SU-DHL-6 (cell line): ENCODE measurements around the gene ITPR1.

Experiments
- H2AFZ ChIP-seq: fragments of 200-600 bp; sonication (generic); 2 replicates; pipeline ENCODE4 v1.6.1; 2014; ENCODE audit warnings: low read depth, mild to moderate bottlenecking, moderate library complexity, mixed read lengths, antibody characterized with exemption, low read length; ENCODE audit not compliant: severe bottlenecking
- H3F3A ChIP-seq: fragments of 200-600 bp; shearing (Covaris generic); 2 replicates; pipeline ENCODE4 v1.6.0; 2016; ENCODE audit warnings: antibody characterized with exemption, mild to moderate bottlenecking; ENCODE audit not compliant: insufficient read depth
- H3K27ac ChIP-seq: fragments of 200-600 bp; sonication (generic); 2 replicates; pipeline ENCODE4 v1.5.1; 2016; ENCODE audit warnings: low read depth, mild to moderate bottlenecking, low read length, moderate library complexity, mixed read lengths
- H3K27me3 ChIP-seq: fragments of 200-600 bp; sonication (generic), shearing (Covaris generic); 2 replicates; pipeline ENCODE4 v1.6.0; 2014; ENCODE audit warnings: mild to moderate bottlenecking, low read length
- H3K36me3 ChIP-seq: fragments of 200-600 bp; sonication (generic); 2 replicates; pipeline ENCODE4 v1.6.1; 2014; ENCODE audit warnings: mild to moderate bottlenecking, low read length, mixed read lengths
- H3K4me2 ChIP-seq: fragments of 300-600, 200-600 bp; shearing (Covaris generic), sonication (generic); 2 replicates; pipeline ENCODE4 v1.6.0; 2014; ENCODE audit warnings: low read length, low read depth, mild to moderate bottlenecking; ENCODE audit not compliant: poor library complexity, severe bottlenecking
- H3K4me3 ChIP-seq: fragments of 200-600 bp; sonication (generic); 2 replicates; pipeline ENCODE4 v1.5.1; 2014; ENCODE audit warnings: antibody characterized with exemption, low read length, mild to moderate bottlenecking, mixed read lengths; ENCODE audit not compliant: insufficient read depth, poor library complexity, severe bottlenecking
- H3K79me2 ChIP-seq: fragments of 200-600 bp; sonication (generic); 2 replicates; pipeline ENCODE4 v1.6.1; 2014; ENCODE audit warnings: mild to moderate bottlenecking, low read length, moderate library complexity; ENCODE audit not compliant: insufficient read depth
- H3K9ac ChIP-seq: fragments of 200-600 bp; sonication (generic); 2 replicates; pipeline ENCODE4 v1.7.0; 2014; ENCODE audit warnings: mild to moderate bottlenecking, low read length
- H3K9me2 ChIP-seq: fragments of 200-600 bp; sonication (generic); replicated peaks from 2 replicates; pipeline ENCODE4 v1.6.1; 2014; ENCODE audit warnings: low read length; ENCODE audit not compliant: insufficient read depth
- H3K9me3 ChIP-seq: fragments of 200-600 bp; sonication (generic); 2 replicates; pipeline ENCODE4 v1.6.1; 2014; ENCODE audit warnings: low read length, mixed read lengths; ENCODE audit not compliant: insufficient read depth
- H4K20me1 ChIP-seq: fragments of 200-600 bp; sonication (generic); 2 replicates; pipeline ENCODE4 v1.6.1; 2014; ENCODE audit warnings: low read depth, mild to moderate bottlenecking, antibody characterized with exemption, low read length, moderate library complexity, mixed read lengths
- CTCF ChIP-seq: fragments of 200-600 bp; sonication (generic); IDR thresholded peaks from one replicate; pipeline ENCODE4 v1.5.1; 2017; ENCODE audit warnings: antibody characterized with exemption, mild to moderate bottlenecking, low read length, moderate library complexity; ENCODE audit not compliant: insufficient read depth, poor library complexity, severe bottlenecking
- EZH2phosphoT487 ChIP-seq: fragments of 200-600 bp; sonication (generic), shearing (Covaris generic); conservative IDR thresholded peaks from 2 replicates; pipeline ENCODE4 v1.6.1; 2018; ENCODE audit warnings: mild to moderate bottlenecking, antibody characterized with exemption, low read length, moderate library complexity, mixed read lengths

Gene ITPR1

DNA sequence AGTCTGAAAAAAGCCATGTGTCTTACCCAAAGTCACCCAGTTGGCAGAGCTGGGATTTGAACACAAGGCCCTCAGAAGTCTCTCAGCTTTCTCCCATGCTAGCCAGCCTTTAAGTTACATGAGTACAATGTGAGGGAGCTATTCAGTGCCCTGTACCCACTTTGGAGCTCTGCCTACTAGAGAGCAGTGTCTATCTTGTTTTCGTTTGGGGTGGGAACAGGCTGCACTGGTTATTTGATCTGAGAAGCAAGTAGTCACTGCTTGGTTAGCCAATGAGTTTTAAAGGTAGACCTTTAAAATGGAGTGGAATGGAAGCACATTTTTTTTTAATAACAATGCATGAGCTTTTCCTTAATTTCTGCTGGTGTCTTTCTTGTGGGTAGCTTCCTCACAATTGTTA lies 255.0 kb downstream of the ITPR1 start:
- no peaks in the 10 kb centered on the region for H3K9me3 ChIP-seq
- no peak overlapping the region for H2AFZ ChIP-seq
- no peak overlapping the region for H3K9ac ChIP-seq
- no peaks in the 10 kb centered on the region for H3K36me3 ChIP-seq
- H3K9me2 ChIP-seq = no peaks in the 10 kb centered on the region
- no peaks in the 10 kb centered on the region for H3K79me2 ChIP-seq
- H3K27ac ChIP-seq = no peak overlapping the region
- TF ChIP-seq CTCF (no peak), EZH2phosphoT487 (no peak)
- H3F3A ChIP-seq = no peaks in the 10 kb centered on the region
- H4K20me1 ChIP-seq = no peaks in the 10 kb centered on the region
- no peak overlapping the region for H3K4me3 ChIP-seq
- H3K4me2 ChIP-seq = no peak overlapping the region
- no peaks in the 10 kb centered on the region for H3K27me3 ChIP-seq

GRCh38 chr3:4748701-4749378 lies 255.7 kb downstream of the ITPR1 start:
- no peaks in the 10 kb centered on the region for H3K9me3 ChIP-seq
- H3K4me2 ChIP-seq = no peak overlapping the region

GRCh38 chr3:4749567-4750002 lies 256.4 kb downstream of the ITPR1 start:
- no peak overlapping the region for H3K4me3 ChIP-seq
- H4K20me1 ChIP-seq = no peaks in the 10 kb centered on the region
- no peaks in the 10 kb centered on the region for H3K36me3 ChIP-seq
- H3K27me3 ChIP-seq = no peaks in the 10 kb centered on the region
- no peak overlapping the region for H3K27ac ChIP-seq
- no peak overlapping the region for H3K4me2 ChIP-seq
- no peaks in the 10 kb centered on the region for H3K9me2 ChIP-seq
- no peak for TF ChIP-seq CTCF
- no peak for TF ChIP-seq EZH2phosphoT487
- H3F3A ChIP-seq = no peaks in the 10 kb centered on the region
- H2AFZ ChIP-seq = no peak overlapping the region
- no peaks in the 10 kb centered on the region for H3K79me2 ChIP-seq
- no peaks in the 10 kb centered on the region for H3K9me3 ChIP-seq
- no peak overlapping the region for H3K9ac ChIP-seq

More at GRCh38 chr3:4748701-4749378, 255.7 kb downstream of the ITPR1 start:
- H4K20me1 ChIP-seq = no peaks in the 10 kb centered on the region
- H3K4me3 ChIP-seq = no peak overlapping the region
- H3K27me3 ChIP-seq = no peaks in the 10 kb centered on the region
- no peaks in the 10 kb centered on the region for H3K9me2 ChIP-seq
- no peak for TF ChIP-seq CTCF
- TF ChIP-seq EZH2phosphoT487 = no peak
- no peak overlapping the region for H3K27ac ChIP-seq
- no peak overlapping the region for H2AFZ ChIP-seq
- H3K79me2 ChIP-seq = no peaks in the 10 kb centered on the region
- no peak overlapping the region for H3K9ac ChIP-seq
- H3F3A ChIP-seq = no peaks in the 10 kb centered on the region
- no peaks in the 10 kb centered on the region for H3K36me3 ChIP-seq
